Measurements from ENCODE around the gene HCK.

Gene HCK

GRCh38 chr20:32098786-32099185 is 46.7 kb downstream of the HCK start:
- no peak overlapping the region for H3K27ac ChIP-seq (ENCODE audit: extremely low read depth, low read depth, low read length)
- POLR2A ChIA-PET = interaction anchor here (0.7 to 1.2 kb wide), 2 partner anchors 11 to 402 kb away, joined by 3 to 5 read pairs; partner anchors contain the start of gene TM9SF4
- no peak overlapping the region for H3K4me3 ChIP-seq (ENCODE audit: low read depth, low read length)
- no peaks in the 10 kb centered on the region for H3K4me1 ChIP-seq (ENCODE audit: control insufficient read depth, insufficient read depth, low read length)
- TF ChIP-seq GLI2 (tag by site-specific recombination; IDR thresholded peaks at IDR 0.05; ENCODE audit: borderline replicate concordance, low read depth) (no peak), BCL6B (tag by site-specific recombination; IDR thresholded peaks at IDR 0.05) (no peak), ZNF354C (tag by site-specific recombination; IDR thresholded peaks at IDR 0.05; ENCODE audit: borderline replicate concordance, low read depth) (no peak), ZNF518A (tag by site-specific recombination; conservative IDR thresholded peaks at IDR 0.05; ENCODE audit: low read depth) (no peak)
- TF ChIP-seq, protein P1, sequence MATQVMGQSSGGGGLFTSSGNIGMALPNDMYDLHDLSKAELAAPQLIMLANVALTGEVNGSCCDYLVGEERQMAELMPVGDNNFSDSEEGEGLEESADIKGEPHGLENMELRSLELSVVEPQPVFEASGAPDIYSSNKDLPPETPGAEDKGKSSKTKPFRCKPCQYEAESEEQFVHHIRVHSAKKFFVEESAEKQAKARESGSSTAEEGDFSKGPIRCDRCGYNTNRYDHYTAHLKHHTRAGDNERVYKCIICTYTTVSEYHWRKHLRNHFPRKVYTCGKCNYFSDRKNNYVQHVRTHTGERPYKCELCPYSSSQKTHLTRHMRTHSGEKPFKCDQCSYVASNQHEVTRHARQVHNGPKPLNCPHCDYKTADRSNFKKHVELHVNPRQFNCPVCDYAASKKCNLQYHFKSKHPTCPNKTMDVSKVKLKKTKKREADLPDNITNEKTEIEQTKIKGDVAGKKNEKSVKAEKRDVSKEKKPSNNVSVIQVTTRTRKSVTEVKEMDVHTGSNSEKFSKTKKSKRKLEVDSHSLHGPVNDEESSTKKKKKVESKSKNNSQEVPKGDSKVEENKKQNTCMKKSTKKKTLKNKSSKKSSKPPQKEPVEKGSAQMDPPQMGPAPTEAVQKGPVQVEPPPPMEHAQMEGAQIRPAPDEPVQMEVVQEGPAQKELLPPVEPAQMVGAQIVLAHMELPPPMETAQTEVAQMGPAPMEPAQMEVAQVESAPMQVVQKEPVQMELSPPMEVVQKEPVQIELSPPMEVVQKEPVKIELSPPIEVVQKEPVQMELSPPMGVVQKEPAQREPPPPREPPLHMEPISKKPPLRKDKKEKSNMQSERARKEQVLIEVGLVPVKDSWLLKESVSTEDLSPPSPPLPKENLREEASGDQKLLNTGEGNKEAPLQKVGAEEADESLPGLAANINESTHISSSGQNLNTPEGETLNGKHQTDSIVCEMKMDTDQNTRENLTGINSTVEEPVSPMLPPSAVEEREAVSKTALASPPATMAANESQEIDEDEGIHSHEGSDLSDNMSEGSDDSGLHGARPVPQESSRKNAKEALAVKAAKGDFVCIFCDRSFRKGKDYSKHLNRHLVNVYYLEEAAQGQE (tag by site-specific recombination; IDR thresholded peaks at IDR 0.05) = 0 out of 2 replicates have a peak, but pooled peaks have one; percentile 29
- no peaks in the 10 kb centered on the region for H3K9me3 ChIP-seq (ENCODE audit: control insufficient read depth, insufficient read depth, low read depth, low read length)
- no peaks in the 10 kb centered on the region for H3K36me3 ChIP-seq (ENCODE audit: control insufficient read depth in 2 of 2, insufficient read depth in 1 of 2, low read length in 2 of 2)
- CTCF ChIA-PET = no interaction called here

- CTCF ChIA-PET = interaction anchor here (1.1 to 1.3 kb wide), 2 partner anchors 256 to 543 kb away, joined by 3 read pairs; no protein-coding TSS in a partner anchor
- Histone ChIP-seq H3K4me3 (ENCODE audit: low read depth, low read length) (no peak overlapping the region; the same call in 1 of the 2 replicates), H3K36me3 (ENCODE audit: control insufficient read depth in 2 of 2, insufficient read depth in 1 of 2, low read length in 2 of 2) (peaks cover 0 to 5% of the 10 kb centered on the region in 2 experiments; a peak in 1 of 3 replicates), H3K4me1 (ENCODE audit: control insufficient read depth, insufficient read depth, low read length) (0 out of 2 replicates have a peak, but pooled peaks cover 3% of the 10 kb centered on the region), H3K27ac (ENCODE audit: extremely low read depth, low read depth, low read length) (peak overlapping the region; percentile 95), H3K9me3 (ENCODE audit: control insufficient read depth, insufficient read depth, low read depth, low read length) (no peaks in the 10 kb centered on the region)
- TF ChIP-seq ZNF658 (tag by site-specific recombination; IDR thresholded peaks at IDR 0.05) = no peak
- TF ChIP-seq ZNF654 (tag by site-specific recombination; IDR thresholded peaks at IDR 0.05; ENCODE audit: low read depth) = peak; percentile 1; the same call in 1 of the 2 replicates
- POLR2A ChIA-PET = interaction anchor here (0.6 to 1.7 kb wide), 3 partner anchors 10 to 711 kb away, joined by 3 to 4 read pairs (median 3); partner anchors contain the start of gene MAPRE1
Observed at GRCh38 chr20:32108814-32109391, 56.9 kb downstream of the HCK start.

Measured in HEK293 (cell line).